Choroid plexus epithelial cell (primary cell): ENCODE measurements around the gene DNAH2.
A peak's percentile ranks its signal among the peaks of the same experiment; 100 is the strongest.

Source experiments
- DNase-seq: peaks from one replicate; pipeline ENCODE4 v3.0.0-alpha.2; 2010; ENCODE audit warnings: low read depth
- H3K4me3 ChIP-seq: 2 replicates; pipeline ENCODE4 v1.5.1; 2011; ENCODE audit warnings: low read depth, mild to moderate bottlenecking, control low read depth, low read length, moderate library complexity
- CTCF ChIP-seq: conservative IDR thresholded peaks from 2 replicates; pipeline ENCODE4 v1.5.1; 2011; ENCODE audit warnings: low read depth, mild to moderate bottlenecking, control low read depth, inconsistent platforms, low read length, moderate library complexity

Gene DNAH2

GRCh38 chr17:7716901-7717755, at the start of gene DNAH2:
DNAH2 (plus strand) TSS chr17:7717744; CDS start chr17:7719735, 1,991 bp downstream.
- peak; percentile 84 for DNase-seq
- peak; percentile 60 for TF ChIP-seq CTCF
- H3K4me3 ChIP-seq = peak within 1 kb of the TSS; percentile 71

GRCh38 chr17:7668482-7668881, 49.1 kb upstream of the DNAH2 start:
- TF ChIP-seq CTCF = no peak
- H3K4me3 ChIP-seq = no peak overlapping the region
- no peak for DNase-seq

GRCh38 chr17:7673239-7673638, 44.3 kb upstream of the DNAH2 start:
- peak; percentile 26 for DNase-seq
- TF ChIP-seq CTCF = peak; percentile 58
- H3K4me3 ChIP-seq = no peak overlapping the region

GRCh38 chr17:7674934-7675333, 42.6 kb upstream of the DNAH2 start:
- no peak for TF ChIP-seq CTCF
- H3K4me3 ChIP-seq = no peak overlapping the region
- no peak for DNase-seq

- peak; percentile 47 for DNase-seq
- no peak for TF ChIP-seq CTCF
- H3K4me3 ChIP-seq = no peak overlapping the region
Observed at GRCh38 chr17:7676533-7676932, 41.0 kb upstream of the DNAH2 start.

- no peak for TF ChIP-seq CTCF
- no peak overlapping the region for H3K4me3 ChIP-seq
- DNase-seq = no peak
Observed at GRCh38 chr17:7677388-7678067, 40.0 kb upstream of the DNAH2 start.
